ENCODE data around the gene OR52B2.

- TF ChIP-seq CTCF (IDR thresholded peaks at IDR 0.05), result no peak
- TF ChIP-seq POLR2A (IDR thresholded peaks at IDR 0.05), result no peak
These were observed 5.3 kb upstream of the OR52B2 start for GRCh38 chr11:6175440-6175839.

Measured in esophagus squamous epithelium (tissue), 4 donors.